LNCaP clone FGC (cell line): ENCODE measurements around the gene BECN2.

Experiments
- DNase-seq: peaks from one replicate; pipeline ENCODE4 v3.0.0-alpha.2; 2011; ENCODE audit warnings: low read depth
- H3K4me3 ChIP-seq: 2 replicates; pipeline ENCODE4 v1.5.1; 2011; ENCODE audit warnings: mild to moderate bottlenecking, low read depth, low read length, control low read depth
- CTCF ChIP-seq: IDR thresholded peaks from 2 replicates; pipeline ENCODE4 v1.5.1; 2012; ENCODE audit warnings: mild to moderate bottlenecking; ENCODE audit not compliant: control insufficient read depth, insufficient read depth; ENCODE audit errors: extremely low read depth

Gene BECN2

DNA sequence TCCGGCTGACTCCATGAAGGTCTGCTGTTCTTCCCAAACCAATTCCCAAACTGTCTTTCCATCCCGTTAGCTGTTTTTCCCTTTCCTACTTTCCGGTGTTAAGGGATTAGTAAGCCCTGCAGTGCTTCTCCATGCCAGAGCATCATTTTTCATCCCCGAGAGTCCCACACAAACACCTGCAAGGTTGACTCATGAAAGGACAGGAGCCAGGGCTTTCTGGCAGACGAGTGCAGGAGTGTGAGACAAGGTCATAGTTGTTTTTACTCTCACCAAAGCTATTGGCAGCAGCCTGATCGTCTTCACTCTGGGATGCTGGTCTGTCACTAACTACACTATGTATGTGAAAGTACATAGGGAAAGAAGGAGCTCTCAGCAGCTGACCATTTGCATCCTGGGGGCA, 10.2 kb upstream of the BECN2 start:
- DNase-seq, result no peak
- TF ChIP-seq CTCF, result no peak

DNA sequence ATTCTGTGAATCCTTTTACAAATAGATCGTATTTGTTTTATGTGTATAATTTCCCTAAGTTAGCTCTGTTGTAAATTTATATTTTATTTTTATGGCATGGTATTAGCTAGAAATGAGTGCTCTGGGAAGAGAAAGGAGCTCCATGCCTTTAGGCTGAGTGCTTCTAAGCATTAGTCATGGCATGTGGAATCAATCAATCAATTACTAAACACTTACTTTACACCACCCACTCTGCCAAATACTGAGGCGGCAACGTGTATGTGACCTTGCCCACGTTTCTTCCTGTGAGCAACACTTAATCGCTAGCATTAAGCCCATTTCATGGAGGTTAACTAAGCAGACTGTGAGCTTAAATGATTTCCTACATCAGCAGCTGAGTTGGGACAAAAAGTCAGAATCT, 7.2 kb upstream of the BECN2 start:
- DNase-seq, result no peak
- no peak for TF ChIP-seq CTCF

More for the DNA sequence above, 10.2 kb upstream of the BECN2 start:
- H3K4me3 ChIP-seq, result no peak overlapping the region

GRCh38 chr1:241962153-241962552, 4.6 kb downstream of the BECN2 start:
- no peak overlapping the region for H3K4me3 ChIP-seq
- TF ChIP-seq CTCF, result no peak
- no peak for DNase-seq

More for the DNA sequence above, 7.2 kb upstream of the BECN2 start:
- H3K4me3 ChIP-seq, result no peak overlapping the region

DNA sequence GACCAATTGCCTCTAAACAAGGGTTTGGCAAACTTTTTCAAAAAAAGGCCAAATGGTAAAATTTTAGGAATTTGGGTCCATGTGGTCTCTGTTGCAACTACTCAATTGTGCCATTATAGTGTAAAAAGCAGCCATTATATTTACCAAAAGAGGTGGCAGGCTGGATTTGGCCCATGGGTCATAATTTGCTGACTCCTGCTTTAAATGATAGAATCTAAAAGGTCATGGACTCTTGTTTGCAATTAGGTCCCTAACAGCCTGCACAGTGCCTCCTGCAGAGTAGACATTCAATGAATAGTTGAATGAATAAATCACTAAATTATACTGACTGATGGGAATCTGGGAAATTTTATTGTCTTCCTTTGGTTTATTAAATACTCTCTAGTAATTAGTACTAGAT, 6.2 kb downstream of the BECN2 start:
- DNase-seq, result no peak
- no peak for TF ChIP-seq CTCF
- H3K4me3 ChIP-seq, result no peak overlapping the region

GRCh38 chr1:241964550-241965282, 7.1 kb downstream of the BECN2 start:
- TF ChIP-seq CTCF, result no peak
- no peak overlapping the region for H3K4me3 ChIP-seq
- no peak for DNase-seq

GRCh38 chr1:241968611-241969010, 11.0 kb downstream of the BECN2 start:
- no peak for DNase-seq
- no peak overlapping the region for H3K4me3 ChIP-seq
- no peak for TF ChIP-seq CTCF

- TF ChIP-seq CTCF, result no peak
- H3K4me3 ChIP-seq, result no peak overlapping the region
- no peak for DNase-seq
These were observed 15.3 kb downstream of the BECN2 start for GRCh38 chr1:241972703-241973369.
